ENCODE measurements around the gene LRRC59. TPM values are rescaled to one million over a fixed set of nuclear protein-coding genes. Genes with fewer than 3 reads are reported as not detected.

The LRRC59 gene
- total RNA-seq, 2 donors from 2014 or later: 87.9 to 98.2 TPM

DNA sequence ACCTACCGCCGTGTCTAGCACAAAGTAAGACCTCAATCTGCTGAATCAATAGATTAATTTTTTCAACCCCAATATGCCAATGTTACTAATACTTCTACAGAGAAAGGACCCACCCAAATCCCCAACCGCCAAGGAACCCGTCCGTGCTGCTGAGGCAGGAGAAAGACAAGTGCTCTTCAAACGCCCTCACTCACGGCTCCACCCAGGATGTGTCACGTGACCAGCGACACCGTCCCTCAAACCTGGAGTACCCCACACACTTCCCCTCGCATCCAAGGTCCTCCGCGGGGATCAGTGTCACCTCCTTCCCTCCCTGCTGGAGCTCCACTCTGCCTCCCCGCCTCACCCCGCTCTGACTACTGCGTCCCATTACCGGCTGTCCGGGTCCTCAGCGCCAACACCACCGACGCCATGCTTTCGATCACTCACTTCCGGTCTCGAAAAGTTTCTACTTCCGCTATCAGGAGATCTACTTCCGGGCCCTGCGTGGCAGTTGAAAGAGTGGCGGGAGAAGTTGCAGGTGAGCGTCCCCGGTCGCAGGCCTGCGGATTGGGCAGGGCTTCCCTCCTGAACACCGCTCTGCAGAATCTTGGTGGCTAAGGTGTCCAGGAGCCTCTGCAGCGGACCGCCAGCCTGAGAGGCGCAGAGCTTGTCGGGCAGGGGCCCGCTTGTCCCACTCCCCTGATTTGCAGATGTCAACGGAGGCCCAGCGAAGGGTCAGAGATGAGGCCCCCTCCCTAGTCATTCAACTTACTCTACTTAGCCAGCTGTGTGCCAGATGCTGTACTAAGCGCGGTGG is 24.4 kb downstream of the LRRC59 start, which contains the start of the genes EME1 and MRPL27:
TSS of gene EME1 (plus strand) at position 472 of the 799 bp plus-strand sequence. CDS start 1,980 bp downstream, outside the sequence.
TSS of gene MRPL27 (minus strand) at position 427 of the 799 bp plus-strand sequence. CDS start at position 413, 14 bp downstream.
- Mint-ChIP-seq H3K4me3 (peak within 1 kb of the TSS; percentile 93), H3K9me3 (no peaks in the 10 kb centered on the region), H3K27ac (peak within 1 kb of the TSS; percentile 99), H3K27me3 (ENCODE audit: insufficient read depth) (no peaks in the 10 kb centered on the region), H3K4me1 (peaks cover 6% of the 10 kb centered on the region), H3K36me3 (ENCODE audit: low read depth) (peaks cover 40% of the 10 kb centered on the region)
- Histone ChIP-seq H3K4me3 (ENCODE audit: low read length) (peak within 1 kb of the TSS; percentile 96), H3K9me3 (ENCODE audit: control insufficient read depth, low read length) (no peaks in the 10 kb centered on the region), H3K4me1 (ENCODE audit: control insufficient read depth, insufficient read depth, low read length) (peaks cover 5% of the 10 kb centered on the region), H3K9ac (ENCODE audit: extremely low read depth, low read length, poor library complexity, severe bottlenecking) (peak within 1 kb of the TSS; percentile 78), H3K36me3 (ENCODE audit: control insufficient read depth, insufficient read depth, low read length) (peaks cover 48% of the 10 kb centered on the region), H3K27ac (ENCODE audit: low read depth, low read length) (peak within 1 kb of the TSS; percentile 25), H3K27me3 (ENCODE audit: control insufficient read depth, insufficient read depth, low read length, poor library complexity, severe bottlenecking) (no peaks in the 10 kb centered on the region)
- WGBS, 2 experiments (ENCODE audit: insufficient coverage in 1 of 2, insufficient read length in 1 of 2): 2% methylated on average over 31 to 42 of the region's 42 CpGs
- TF ChIP-seq, protein P1, sequence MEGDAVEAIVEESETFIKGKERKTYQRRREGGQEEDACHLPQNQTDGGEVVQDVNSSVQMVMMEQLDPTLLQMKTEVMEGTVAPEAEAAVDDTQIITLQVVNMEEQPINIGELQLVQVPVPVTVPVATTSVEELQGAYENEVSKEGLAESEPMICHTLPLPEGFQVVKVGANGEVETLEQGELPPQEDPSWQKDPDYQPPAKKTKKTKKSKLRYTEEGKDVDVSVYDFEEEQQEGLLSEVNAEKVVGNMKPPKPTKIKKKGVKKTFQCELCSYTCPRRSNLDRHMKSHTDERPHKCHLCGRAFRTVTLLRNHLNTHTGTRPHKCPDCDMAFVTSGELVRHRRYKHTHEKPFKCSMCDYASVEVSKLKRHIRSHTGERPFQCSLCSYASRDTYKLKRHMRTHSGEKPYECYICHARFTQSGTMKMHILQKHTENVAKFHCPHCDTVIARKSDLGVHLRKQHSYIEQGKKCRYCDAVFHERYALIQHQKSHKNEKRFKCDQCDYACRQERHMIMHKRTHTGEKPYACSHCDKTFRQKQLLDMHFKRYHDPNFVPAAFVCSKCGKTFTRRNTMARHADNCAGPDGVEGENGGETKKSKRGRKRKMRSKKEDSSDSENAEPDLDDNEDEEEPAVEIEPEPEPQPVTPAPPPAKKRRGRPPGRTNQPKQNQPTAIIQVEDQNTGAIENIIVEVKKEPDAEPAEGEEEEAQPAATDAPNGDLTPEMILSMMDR (conservative IDR thresholded peaks at IDR 0.05): no peak
- peak; percentile 96 for DNase-seq

DNA sequence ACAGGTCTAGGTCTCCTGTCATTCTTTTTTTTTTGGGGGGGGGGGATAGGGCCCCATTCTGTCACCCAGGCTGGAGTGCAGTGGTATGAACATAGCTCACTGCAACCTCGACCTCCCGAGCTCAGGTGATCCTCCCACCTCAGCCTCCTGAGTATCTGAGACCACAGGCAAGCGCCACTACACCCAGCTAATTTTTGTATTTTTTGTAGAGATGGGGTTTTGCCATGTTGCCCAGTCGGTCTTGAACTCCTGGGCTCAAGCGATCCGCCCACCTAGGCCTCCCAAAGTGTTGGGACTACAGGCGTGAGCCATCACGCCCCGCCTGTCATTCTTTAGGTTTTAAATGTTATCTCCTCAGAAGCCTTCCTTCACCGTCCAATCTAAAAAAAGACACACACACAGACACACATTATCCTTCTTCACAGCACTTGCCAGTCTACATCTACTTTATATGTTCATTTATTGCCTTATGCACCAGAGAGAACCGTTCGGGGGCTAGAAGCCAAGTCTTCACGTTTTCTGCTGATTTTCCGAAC is 25.0 kb downstream of the LRRC59 start:
- no peaks in the 10 kb centered on the region for H3K9me3 Mint-ChIP-seq
- WGBS, 2 experiments (ENCODE audit: insufficient coverage in 1 of 2, insufficient read length in 1 of 2): 35 to 49% methylated on average over 10 to 14 of the region's 14 CpGs
- Histone ChIP-seq H3K4me1 (ENCODE audit: control insufficient read depth, insufficient read depth, low read length) (peaks cover 5% of the 10 kb centered on the region), H3K9ac (ENCODE audit: extremely low read depth, low read length, poor library complexity, severe bottlenecking) (peak overlapping the region; percentile 78), H3K9me3 (ENCODE audit: control insufficient read depth, low read length) (no peaks in the 10 kb centered on the region), H3K27me3 (ENCODE audit: control insufficient read depth, insufficient read depth, low read length, poor library complexity, severe bottlenecking) (no peaks in the 10 kb centered on the region), H3K4me3 (ENCODE audit: low read length) (peak overlapping the region; percentile 96), H3K27ac (ENCODE audit: low read depth, low read length) (no peak overlapping the region), H3K36me3 (ENCODE audit: control insufficient read depth, insufficient read depth, low read length) (peaks cover 55% of the 10 kb centered on the region)
- peak overlapping the region; percentile 99 for H3K27ac Mint-ChIP-seq
- DNase-seq: no peak
- H3K27me3 Mint-ChIP-seq (ENCODE audit: insufficient read depth): no peaks in the 10 kb centered on the region
- peak overlapping the region; percentile 93 for H3K4me3 Mint-ChIP-seq
- TF ChIP-seq, protein P1 (conservative IDR thresholded peaks at IDR 0.05): no peak
- peaks cover 6% of the 10 kb centered on the region for H3K4me1 Mint-ChIP-seq
- peaks cover 45% of the 10 kb centered on the region for H3K36me3 Mint-ChIP-seq (ENCODE audit: low read depth)

DNA sequence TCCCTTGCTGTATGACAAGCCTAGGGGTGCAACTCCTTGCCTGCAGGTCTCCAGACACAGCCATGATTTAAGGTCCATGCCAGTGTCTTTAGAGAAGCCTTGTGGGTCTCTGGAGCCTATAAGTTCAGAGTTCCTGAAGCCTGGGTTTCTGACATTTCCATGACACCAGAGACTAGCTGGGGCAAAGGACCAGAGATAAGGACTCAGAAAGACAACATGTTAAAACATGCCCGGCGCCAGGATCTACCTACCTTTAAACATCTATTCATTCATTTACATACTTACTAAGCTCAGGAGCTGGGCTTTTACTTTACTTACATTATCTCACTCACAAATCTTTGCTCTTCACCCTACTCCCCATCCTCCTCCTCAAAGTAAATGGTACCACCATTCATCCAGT is 25.8 kb downstream of the LRRC59 start:
- 69 to 90% methylated on average over 2 of the region's 2 CpGs for WGBS, 2 experiments (ENCODE audit: insufficient coverage in 1 of 2, insufficient read length in 1 of 2)
- Histone ChIP-seq H3K4me3 (ENCODE audit: low read length) (peak overlapping the region; percentile 96), H3K36me3 (ENCODE audit: control insufficient read depth, insufficient read depth, low read length) (peaks cover 63% of the 10 kb centered on the region), H3K9me3 (ENCODE audit: control insufficient read depth, low read length) (no peaks in the 10 kb centered on the region), H3K4me1 (ENCODE audit: control insufficient read depth, insufficient read depth, low read length) (peaks cover 5% of the 10 kb centered on the region), H3K27ac (ENCODE audit: low read depth, low read length) (no peak overlapping the region), H3K9ac (ENCODE audit: extremely low read depth, low read length, poor library complexity, severe bottlenecking) (no peak overlapping the region), H3K27me3 (ENCODE audit: control insufficient read depth, insufficient read depth, low read length, poor library complexity, severe bottlenecking) (no peaks in the 10 kb centered on the region)
- Mint-ChIP-seq H3K27me3 (ENCODE audit: insufficient read depth) (no peaks in the 10 kb centered on the region), H3K4me3 (peak overlapping the region; percentile 93), H3K36me3 (ENCODE audit: low read depth) (peaks cover 51% of the 10 kb centered on the region), H3K4me1 (peaks cover 6% of the 10 kb centered on the region), H3K27ac (no peak overlapping the region), H3K9me3 (no peaks in the 10 kb centered on the region)
- TF ChIP-seq, protein P1 (conservative IDR thresholded peaks at IDR 0.05): no peak
- DNase-seq: no peak
